Hematopoietic multipotent progenitor cell treated with erythropoietin and hydrocortisone succinate and interleukin-3 and kit ligand, for 15 days (in vitro differentiated cells): Measurements from ENCODE around the gene RBM19.

Source experiments
- DNase-seq: peaks from one replicate; pipeline ENCODE4 v3.0.0-alpha.2; 2015; ENCODE audit warnings: low spot score

RBM19 gene

DNA sequence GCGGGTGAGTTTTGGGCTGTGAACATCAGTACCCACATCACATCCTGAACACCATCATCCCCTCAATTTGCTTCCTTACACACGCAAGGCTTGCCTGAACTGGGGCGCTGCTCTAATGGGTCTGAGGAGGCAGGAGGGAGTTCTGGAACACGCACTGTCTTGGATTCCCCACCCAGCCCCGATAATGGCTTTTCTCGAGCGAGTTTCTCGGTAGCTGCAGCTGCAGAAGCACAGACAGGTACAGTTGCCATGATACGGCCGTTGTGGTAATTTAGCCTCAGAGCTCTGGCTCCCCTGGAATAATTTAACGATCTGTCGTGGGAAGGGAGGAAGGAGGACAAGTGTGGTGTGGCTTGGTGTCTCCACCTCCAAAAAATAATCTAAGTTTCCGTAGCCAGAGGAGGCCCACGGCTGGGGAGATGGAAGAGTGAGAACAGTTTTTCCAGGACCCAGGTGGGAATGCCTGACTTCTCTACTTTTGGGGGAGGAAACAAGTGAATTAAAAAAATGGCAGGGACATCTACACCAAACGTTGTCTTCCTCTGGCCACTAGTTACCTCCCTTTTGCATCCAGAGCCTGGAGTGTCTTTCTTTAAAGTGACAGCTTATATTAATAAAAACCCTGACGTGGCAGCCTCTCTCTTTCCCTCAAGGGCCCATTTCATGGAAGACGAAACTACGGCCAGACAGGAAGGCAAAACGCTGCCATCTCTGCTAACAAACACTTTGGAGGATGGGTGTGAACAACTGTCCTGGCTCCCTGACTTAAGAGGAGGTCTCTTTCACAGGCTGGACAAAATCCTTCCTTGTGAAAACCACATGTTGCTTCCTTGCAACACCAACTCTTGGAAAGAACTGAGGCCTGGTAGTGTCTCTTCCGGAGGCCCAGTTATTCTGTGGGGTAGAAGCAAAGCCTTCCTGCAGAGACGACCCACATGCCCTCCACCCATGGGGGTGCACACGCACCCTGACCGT, 84.8 kb downstream of the RBM19 start:
- no peak for DNase-seq

DNA sequence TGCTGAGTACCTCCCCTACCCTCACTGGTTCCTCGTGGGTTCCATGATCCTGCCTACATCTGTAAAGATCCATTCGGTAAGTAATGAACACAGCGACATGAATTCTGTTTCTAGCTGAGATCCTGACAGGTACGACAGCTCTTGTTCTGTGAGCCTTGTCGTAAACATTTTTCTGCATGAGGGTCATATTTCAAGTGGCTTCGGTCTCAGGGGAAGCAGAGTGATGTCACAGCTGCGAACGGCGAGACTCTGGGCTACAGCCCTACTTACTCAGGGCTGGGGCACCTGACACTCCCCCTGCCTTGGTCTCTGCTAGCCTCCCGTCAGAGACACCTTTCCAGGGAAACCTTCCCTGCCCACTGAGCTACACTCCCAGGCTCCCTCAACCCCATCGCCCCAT, 85.8 kb downstream of the RBM19 start:
- no peak for DNase-seq

DNA sequence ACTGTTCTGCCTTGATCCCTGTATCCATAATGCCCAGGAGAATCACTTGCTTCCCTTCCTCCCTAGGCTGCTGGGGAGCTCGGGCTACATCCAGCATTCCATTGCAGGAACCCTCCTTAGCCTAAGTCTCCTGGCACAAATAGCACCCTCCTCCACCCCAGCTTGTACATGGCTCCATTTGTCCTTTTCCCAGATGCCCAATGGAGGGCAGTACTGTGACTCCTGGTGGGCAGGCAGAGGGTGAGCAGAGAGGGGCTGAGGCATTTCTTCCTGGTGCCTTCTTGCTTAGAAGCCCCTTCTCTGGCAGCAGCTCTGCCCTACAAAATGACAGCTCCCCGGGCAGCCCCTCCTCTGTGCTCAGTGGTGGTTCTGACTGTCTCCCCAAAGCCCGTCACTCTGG, 86.5 kb downstream of the RBM19 start:
- DNase-seq: no peak

DNA sequence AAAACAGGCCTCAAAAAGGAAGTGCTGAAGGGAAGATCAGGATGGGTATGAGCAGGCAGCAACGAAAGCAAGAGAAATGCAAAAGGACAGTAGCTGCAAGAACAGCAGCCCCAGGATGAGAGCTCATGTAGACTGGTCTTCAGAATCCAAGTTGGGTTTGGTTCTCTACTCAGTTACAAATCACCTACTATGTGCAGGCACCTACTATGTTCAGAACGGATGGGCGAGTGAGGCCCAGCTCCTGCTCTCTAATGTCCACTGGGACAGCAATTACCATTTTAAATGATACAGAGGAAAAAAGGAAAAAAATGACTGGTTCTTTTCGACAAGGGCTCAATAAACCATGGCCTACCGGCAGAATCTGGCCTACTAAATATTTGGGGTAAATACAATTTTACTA, 88.5 kb downstream of the RBM19 start:
- DNase-seq: no peak

DNA sequence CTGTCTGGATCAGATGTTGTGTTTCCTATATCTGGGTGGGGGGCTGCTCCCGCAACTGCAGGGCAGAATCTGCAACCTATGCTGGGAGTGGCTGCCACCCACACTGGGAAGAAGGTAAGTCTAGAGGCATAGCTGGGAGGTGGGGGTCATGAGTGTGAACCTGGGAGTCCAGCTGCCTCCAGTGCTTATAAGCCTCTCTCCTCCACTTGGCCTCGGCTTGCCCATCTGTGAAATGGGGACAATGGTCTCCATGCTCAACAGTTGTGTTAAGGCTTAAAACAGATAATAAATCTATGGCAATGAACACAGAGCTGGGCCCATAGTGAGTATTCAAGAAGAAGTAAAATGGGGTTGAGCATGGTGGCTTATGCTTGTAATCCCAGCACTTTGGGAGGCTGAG, 90.0 kb downstream of the RBM19 start:
- no peak for DNase-seq

DNA sequence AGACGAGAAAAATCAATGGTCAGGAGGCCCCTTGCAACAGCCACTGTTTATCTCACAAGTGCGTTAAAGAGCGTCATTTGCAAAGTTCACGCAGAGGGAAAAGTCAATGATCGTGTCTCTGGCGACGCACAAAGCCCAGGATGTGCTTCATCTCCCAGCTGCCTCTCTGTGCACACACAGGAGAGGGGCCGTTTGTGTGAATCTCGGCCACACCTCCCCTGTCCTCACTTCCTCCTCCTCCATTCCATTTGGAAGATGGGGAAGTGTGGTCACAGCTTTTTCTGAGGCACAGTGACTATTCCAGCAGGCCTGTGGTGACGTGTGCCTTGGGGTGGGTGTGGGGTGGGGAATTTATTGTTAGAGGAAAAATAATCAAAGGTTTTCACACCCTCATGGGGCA, 90.4 kb downstream of the RBM19 start:
- no peak for DNase-seq

GRCh38 chr12:113874999-113875561, 91.0 kb downstream of the RBM19 start:
- DNase-seq: no peak

GRCh38 chr12:113874326-113874725, 91.8 kb downstream of the RBM19 start:
- DNase-seq: no peak

DNA sequence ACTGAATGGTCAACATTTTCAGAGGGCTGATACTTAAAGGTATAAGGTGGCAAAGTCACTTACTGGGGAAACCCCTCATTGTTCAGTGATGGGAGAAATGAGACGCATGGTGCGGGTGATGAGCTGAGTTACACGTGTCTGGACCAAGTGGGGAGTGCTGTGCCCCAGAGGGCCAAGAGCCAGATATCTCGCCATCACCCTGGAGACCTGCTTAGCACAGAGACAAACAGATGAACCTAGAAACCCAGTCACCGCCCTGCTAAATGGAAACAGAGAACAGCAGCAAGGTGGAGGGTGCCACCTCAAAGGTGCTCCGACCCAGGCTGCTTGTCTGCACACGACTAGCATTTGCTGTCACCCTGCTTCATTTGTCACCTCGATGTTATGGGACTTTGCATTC, 92.4 kb downstream of the RBM19 start:
- no peak for DNase-seq

- no peak for DNase-seq
Observed at GRCh38 chr12:113870890-113871289, 95.2 kb downstream of the RBM19 start.

DNA sequence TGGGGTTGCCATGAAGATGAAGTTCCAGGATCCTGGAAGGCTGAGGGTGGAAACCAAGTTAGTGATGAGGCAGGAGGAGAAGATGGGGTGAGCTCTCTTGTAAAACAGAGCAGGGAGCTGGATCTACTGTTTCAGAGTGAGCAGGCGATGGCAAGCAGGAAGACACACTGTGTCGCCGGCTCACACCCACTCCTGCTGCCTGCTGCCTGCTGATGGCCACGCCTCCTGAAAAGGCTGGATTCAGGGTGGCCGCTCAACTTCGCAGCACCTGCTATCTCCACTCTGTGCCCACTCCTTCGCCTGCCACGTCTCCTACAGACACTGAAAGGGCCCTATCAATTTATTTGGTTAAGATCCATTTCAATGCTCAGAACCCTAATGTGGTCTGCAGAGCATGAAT, 96.1 kb downstream of the RBM19 start:
- DNase-seq: no peak

GRCh38 chr12:113868365-113868764, 97.8 kb downstream of the RBM19 start:
- DNase-seq: no peak

DNA sequence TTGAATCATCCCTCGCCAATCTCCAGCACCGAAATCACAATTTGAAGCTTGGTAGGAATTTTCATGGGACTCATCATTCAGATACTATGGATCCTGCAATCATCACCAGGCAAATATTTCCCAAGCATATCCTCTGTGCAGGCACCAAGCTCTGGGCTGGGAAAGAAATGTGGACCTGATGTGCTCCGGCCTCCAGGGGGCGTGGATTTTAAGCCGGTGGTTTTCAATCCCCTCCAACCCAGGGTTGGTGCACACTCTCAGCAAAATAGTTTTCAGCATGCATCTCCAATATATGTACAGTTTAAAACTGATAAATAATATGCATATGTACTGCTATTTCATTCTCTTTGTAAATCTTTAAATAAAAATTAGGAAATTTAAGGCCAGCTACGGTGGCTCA, 98.9 kb downstream of the RBM19 start:
- DNase-seq: peak; percentile 7

GRCh38 chr12:113866496-113866895, 99.6 kb downstream of the RBM19 start:
- DNase-seq: no peak

- no peak for DNase-seq
Observed at GRCh38 chr12:113863455-113863845, 102.7 kb downstream of the RBM19 start.

DNA sequence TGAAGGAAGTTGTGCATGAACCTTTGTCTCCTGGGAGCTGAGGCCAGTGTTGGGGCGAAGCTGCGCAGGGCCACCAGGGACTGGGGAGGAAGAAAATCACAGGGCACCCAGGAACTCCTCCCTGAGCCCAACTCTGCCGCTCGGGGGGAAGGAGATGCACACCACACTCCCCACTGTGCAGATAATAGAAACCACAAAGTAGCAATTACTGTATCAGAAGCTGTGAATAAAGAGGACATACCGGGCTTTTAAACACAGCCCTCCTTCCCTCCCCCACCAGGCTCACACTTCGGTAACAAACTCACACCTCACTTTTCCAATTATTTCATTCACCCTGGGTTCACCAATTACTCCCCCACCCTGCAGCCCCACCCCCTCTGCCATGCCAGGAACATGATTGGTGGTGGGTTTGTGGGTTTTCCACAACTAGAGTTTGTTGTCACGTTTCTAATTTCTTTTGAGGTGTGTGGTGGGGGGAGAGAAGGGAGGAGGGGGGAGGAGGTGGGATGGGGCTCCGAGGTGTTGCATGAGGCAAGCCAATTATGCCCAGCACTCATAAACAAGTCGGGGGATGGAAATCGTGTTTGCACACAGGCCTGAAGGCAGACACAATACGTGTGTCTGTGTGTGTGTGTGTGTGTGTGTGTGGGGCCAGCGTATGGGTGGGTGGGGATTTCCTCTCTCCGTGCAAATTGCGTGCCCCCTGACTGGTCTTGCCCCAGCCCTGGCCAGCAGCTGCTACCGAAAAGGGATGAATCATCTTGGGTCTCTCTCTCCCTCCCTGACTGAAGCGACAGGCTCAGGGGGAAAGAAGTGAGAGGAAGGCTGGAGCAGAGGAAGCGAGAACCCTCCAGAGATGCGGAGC, 103.3 kb downstream of the RBM19 start:
- DNase-seq: no peak

- no peak for DNase-seq
Observed at GRCh38 chr12:113861708-113862312, 104.3 kb downstream of the RBM19 start.

DNA sequence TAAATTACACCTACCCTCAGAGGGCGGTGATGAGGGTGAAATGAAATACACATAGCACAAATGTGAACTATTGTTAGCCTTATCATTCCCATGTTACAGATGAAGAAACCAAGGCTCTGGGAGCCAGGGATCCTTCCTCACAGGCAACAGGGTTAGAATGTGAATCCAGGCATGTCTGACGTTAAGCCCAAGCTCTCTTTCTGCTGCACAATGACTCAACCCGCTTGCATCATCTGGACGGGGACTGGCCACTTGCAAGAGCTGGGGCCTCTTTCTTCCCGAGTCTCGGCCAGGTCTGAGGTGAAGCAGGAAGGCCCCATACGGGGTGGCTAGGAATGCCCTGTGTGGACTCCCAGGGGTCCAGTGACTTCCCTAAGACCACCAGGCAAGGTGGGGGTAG, 105.2 kb downstream of the RBM19 start:
- DNase-seq: no peak

DNA sequence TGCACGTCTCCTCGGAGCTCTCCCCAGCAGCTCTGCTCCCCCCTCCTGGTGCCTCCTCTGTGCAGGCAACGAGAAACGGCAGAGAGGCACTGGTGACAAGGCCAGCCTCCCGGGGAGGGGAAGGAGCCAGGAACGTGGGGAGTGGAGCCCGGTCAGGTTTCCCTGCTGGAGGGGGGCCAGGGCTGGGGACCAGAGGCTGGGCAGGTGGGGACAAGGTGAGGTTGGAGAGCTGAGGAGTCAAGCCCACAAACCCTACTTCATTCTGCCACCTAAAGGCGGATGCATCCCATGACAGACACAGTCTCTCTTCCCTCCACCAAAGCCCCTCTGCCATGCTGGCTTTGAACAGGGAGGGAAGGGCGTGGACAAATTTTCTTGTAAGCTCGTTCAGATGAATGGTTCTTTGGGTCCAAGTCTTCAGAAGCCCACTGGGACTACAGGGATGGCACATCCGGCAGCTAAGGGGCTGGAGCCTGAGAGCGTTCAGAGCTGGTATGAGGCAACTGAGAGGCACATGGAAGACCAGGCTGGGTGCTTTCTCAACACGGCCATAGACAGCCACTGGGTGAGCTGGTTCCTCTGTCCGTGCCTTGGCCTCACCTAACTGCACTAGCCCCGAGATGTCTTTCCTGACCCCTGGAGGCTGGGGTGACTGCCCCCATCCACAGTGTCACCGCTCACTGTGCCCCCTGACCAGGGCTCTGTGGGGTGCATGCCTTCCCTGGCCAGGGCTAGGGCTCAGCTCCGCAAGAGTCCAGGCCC, 105.9 kb downstream of the RBM19 start:
- no peak for DNase-seq

DNA sequence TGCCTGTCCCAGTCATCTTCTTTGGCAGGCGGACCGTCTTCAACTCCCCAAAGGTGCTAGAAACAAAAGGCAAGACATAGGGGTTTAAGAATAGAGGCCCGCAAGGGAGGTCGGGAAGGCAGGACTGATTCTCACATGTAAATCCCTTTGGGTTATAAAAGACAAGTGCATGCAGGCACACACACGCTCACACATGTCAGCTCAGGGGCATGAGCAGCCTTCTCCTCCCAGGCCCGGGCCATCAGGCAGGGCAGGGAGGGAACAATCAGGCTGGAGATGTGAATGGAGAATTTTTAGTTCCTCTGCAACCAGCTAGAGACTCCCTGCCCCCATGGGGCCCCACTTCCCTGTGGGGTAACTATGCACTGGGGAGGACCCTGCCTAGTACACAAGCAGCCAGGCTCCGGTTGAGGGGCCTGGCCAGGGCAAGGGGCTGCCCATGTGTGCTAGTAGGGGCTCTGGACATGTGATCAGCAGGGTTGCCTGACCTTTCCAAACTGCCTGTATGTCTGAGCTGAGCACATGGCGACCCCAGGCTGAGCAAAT, 107.2 kb downstream of the RBM19 start:
- DNase-seq: no peak

- no peak for DNase-seq
Observed at GRCh38 chr12:113857371-113857770, 108.8 kb downstream of the RBM19 start.
